PC-3 (cell line): Measurements from ENCODE around the gene DLGAP3. TPM values are rescaled to one million over a fixed set of nuclear protein-coding genes. Genes with fewer than 3 reads are reported as not detected.

ENCODE experiments used
- ATAC-seq: fragments of 200-7000 bp; cut with Tn5 transposase; 2 replicates; pipeline ENCODE4 v1.9.1; 2020; ENCODE audit warnings: mild to moderate bottlenecking, moderate library complexity
- BruUV-seq: library from RNA; stranded (reverse); fragments of 400-500 nt; replicated peaks from 2 replicates; lab custom pipeline; 2021; lab: Mats Ljungman, UMichigan
- CTCF ChIA-PET: fragments of 300-600 bp; sonication (Branson Sonifier 250); formaldehyde crosslinking; loops from one replicate; lab custom pipeline; 2022; ENCODE audit warnings: antibody characterized with exemption; lab: Charles Lee
- POLR2A ChIA-PET: fragments of 300-600 bp; sonication (Branson Sonifier 250); formaldehyde crosslinking; loops from one replicate; lab custom pipeline; 2022; ENCODE audit warnings: antibody characterized with exemption; ENCODE audit not compliant: unreplicated experiment; lab: Charles Lee
- DNase-seq: peaks from one replicate; pipeline ENCODE4 v3.0.0-alpha.2; 2015
- H2AFZ ChIP-seq: fragments of 300-600 bp; sonication (generic); 2 replicates; pipeline ENCODE4 v1.6.0; 2016; ENCODE audit warnings: antibody characterized with exemption, low read length
- H3F3A ChIP-seq: fragments of 300-600 bp; sonication (generic); one replicate; pipeline ENCODE4 v1.6.0; 2017; ENCODE audit warnings: antibody characterized with exemption, low read length, control low read depth, mild to moderate bottlenecking; ENCODE audit not compliant: unreplicated experiment
- H3K27ac ChIP-seq: fragments of 300-600 bp; sonication (generic); 2 replicates; pipeline ENCODE4 v1.5.1; 2016; ENCODE audit warnings: mild to moderate bottlenecking, low read length
- H3K27me3 ChIP-seq: fragments of 300-600 bp; sonication (generic); 2 replicates; pipeline ENCODE4 v1.6.1; 2016; ENCODE audit warnings: low read length, mixed read lengths
- H3K36me3 ChIP-seq: fragments of 300-600 bp; sonication (generic); 2 replicates; pipeline ENCODE4 v1.6.1; 2016; ENCODE audit warnings: low read depth, mixed run types, low read length, mixed read lengths
- H3K4me1 ChIP-seq: fragments of 300-600 bp; sonication (generic); 2 replicates; pipeline ENCODE4 v1.5.1; 2016; ENCODE audit warnings: low read length; ENCODE audit not compliant: insufficient read depth
- H3K4me2 ChIP-seq: fragments of 300-600 bp; sonication (generic); 2 replicates; pipeline ENCODE4 v1.6.0; 2016; ENCODE audit warnings: low read length
- H3K4me3 ChIP-seq: fragments of 300-600 bp; sonication (generic); 2 replicates; pipeline ENCODE4 v1.5.1; 2016; ENCODE audit warnings: mild to moderate bottlenecking, low read length, mixed read lengths
- H3K79me2 ChIP-seq: fragments of 300-600 bp; sonication (generic); 2 replicates; pipeline ENCODE4 v1.6.1; 2017; ENCODE audit warnings: low read length, mixed read lengths
- H3K9ac ChIP-seq: fragments of 300-600 bp; sonication (generic); 2 replicates; pipeline ENCODE4 v1.6.0; 2016; ENCODE audit warnings: mild to moderate bottlenecking, low read length
- H3K9me2 ChIP-seq: fragments of 300-600 bp; sonication (generic); replicated peaks from 2 replicates; pipeline ENCODE4 v1.6.1; 2016; ENCODE audit warnings: mixed run types, low read length, mixed read lengths
- H3K9me3 ChIP-seq: fragments of 300-600 bp; sonication (generic); 2 replicates; pipeline ENCODE4 v1.6.1; 2016; ENCODE audit warnings: low read length, mixed read lengths
- H4K20me1 ChIP-seq: fragments of 300-600 bp; sonication (generic); 2 replicates; pipeline ENCODE4 v1.6.1; 2016; ENCODE audit warnings: low read length, mixed read lengths
- CTCF ChIP-seq: fragments of 300-600 bp; sonication (generic); conservative IDR thresholded peaks from 2 replicates; pipeline ENCODE4 v1.5.1; 2017; ENCODE audit warnings: antibody characterized with exemption, low read depth, mild to moderate bottlenecking, low read length
- EZH2 ChIP-seq: fragments of 300-600 bp; sonication (generic); IDR thresholded peaks from one replicate; pipeline ENCODE4 v1.6.1; 2017; ENCODE audit warnings: antibody characterized with exemption, mild to moderate bottlenecking, low read length; ENCODE audit not compliant: unreplicated experiment
- EZH2phosphoT487 ChIP-seq: fragments of 300-600 bp; sonication (generic); IDR thresholded peaks from 2 replicates; pipeline ENCODE4 v1.6.1; 2018; ENCODE audit warnings: mild to moderate bottlenecking, antibody characterized with exemption, low read length, borderline replicate concordance
- intact Hi-C: fragments of 100-400 bp; cut with micrococcal nuclease; formaldehyde crosslinking; loops from 2 replicates; pipeline ENCODE4 v1.9.0; 2023
- total RNA-seq: library from RNA; depleted of rRNA; stranded (reverse); fragments of >200 nt; gene quantifications from 2 replicates; pipeline ENCODE4 v1.2.3, GENCODE V29; 2014

DLGAP3 gene
- total RNA-seq, 1 experiment from 2014 or later: not detected

- ATAC-seq: peak; percentile 75
Observed at GRCh38 chr1:34865981-34866761, 63.3 kb downstream of the DLGAP3 start.

GRCh38 chr1:34865573-34865972 lies 63.9 kb downstream of the DLGAP3 start:
- CTCF ChIA-PET: no interaction called here
- Histone ChIP-seq H3F3A (no peaks in the 10 kb centered on the region), H3K4me1 (peaks cover 3% of the 10 kb centered on the region; the same call in 1 of the 2 replicates), H3K27me3 (no peaks in the 10 kb centered on the region), H3K79me2 (no peaks in the 10 kb centered on the region), H3K4me2 (peak overlapping the region; percentile 96), H3K4me3 (peak overlapping the region; percentile 72; the same call in 1 of the 2 replicates), H3K9me2 (no peaks in the 10 kb centered on the region), H4K20me1 (no peaks in the 10 kb centered on the region), H3K27ac (no peak overlapping the region), H2AFZ (peak overlapping the region; percentile 91), H3K9me3 (no peaks in the 10 kb centered on the region), H3K9ac (peak overlapping the region; percentile 54; the same call in 1 of the 2 replicates), H3K36me3 (no peaks in the 10 kb centered on the region)
- no TSS peak for BruUV-seq
- ATAC-seq (peak; percentile 4; the same call in 1 of the 2 replicates), DNase-seq (no peak)
- intact Hi-C loops: no loop called here
- TF ChIP-seq EZH2phosphoT487 (no peak), CTCF (no peak), EZH2 (no peak)
- POLR2A ChIA-PET: no interaction called here

More at GRCh38 chr1:34865981-34866761, 63.3 kb downstream of the DLGAP3 start:
- Histone ChIP-seq H3K79me2 (no peaks in the 10 kb centered on the region), H3K9me3 (no peaks in the 10 kb centered on the region), H3K36me3 (no peaks in the 10 kb centered on the region), H4K20me1 (no peaks in the 10 kb centered on the region), H2AFZ (peak overlapping the region; percentile 91), H3K9me2 (no peaks in the 10 kb centered on the region), H3K9ac (peak overlapping the region; percentile 54), H3K4me2 (peak overlapping the region; percentile 96), H3K4me3 (peak overlapping the region; percentile 72), H3K27ac (no peak overlapping the region), H3K27me3 (peaks cover 3% of the 10 kb centered on the region), H3K4me1 (peaks cover 3% of the 10 kb centered on the region; the same call in 1 of the 2 replicates), H3F3A (no peaks in the 10 kb centered on the region)
- TF ChIP-seq CTCF: peak; percentile 95
- TF ChIP-seq EZH2phosphoT487: no peak
- TF ChIP-seq EZH2: no peak
- DNase-seq: peak; percentile 77
- intact Hi-C loops: loop anchor here (1.0 kb wide), 1 partner anchor 80 kb away; no protein-coding TSS in a partner anchor
- CTCF ChIA-PET: interaction anchor here (0.6 to 1.0 kb wide), 3 partner anchors 13 to 217 kb away, joined by 3 read pairs; no protein-coding TSS in a partner anchor
- POLR2A ChIA-PET: no interaction called here
- BruUV-seq: TSS peak; percentile 69
